Liver (tissue), 9 donors: Measurements from ENCODE around the gene MLN. TPM values are rescaled to one million over a fixed set of nuclear protein-coding genes. Genes with fewer than 3 reads are reported as not detected.
A peak's percentile ranks its signal among the peaks of the same experiment; 100 is the strongest.

Experiments
- DNase-seq: peaks from one replicate; pipeline ENCODE4 v3.0.0-alpha.2; 2017; ENCODE audit warnings: low spot score
- H3K27ac ChIP-seq, 2 donors: one replicate each; pipeline ENCODE4 v1.7.0; 2013; ENCODE audit warnings: inconsistent platforms in 2 of 2, low read length in 2 of 2, control low read depth in 1 of 2, low read depth in 1 of 2, mild to moderate bottlenecking in 1 of 2
- H3K27me3 ChIP-seq, 4 donors: one replicate each; pipeline versions ENCODE4 v1.6.1 to v1.7.0; 2013; ENCODE audit warnings: low read length in 3 of 4, inconsistent platforms in 1 of 4, mild to moderate bottlenecking in 1 of 4, moderate library complexity in 1 of 4; ENCODE audit not compliant: control insufficient read depth in 4 of 4, insufficient read depth in 4 of 4
- H3K36me3 ChIP-seq, 4 donors: one replicate each; pipeline versions ENCODE4 v1.6.1 to v1.7.0; 2013; ENCODE audit warnings: low read length in 3 of 4, mild to moderate bottlenecking in 3 of 4, low read depth in 1 of 4, moderate library complexity in 1 of 4; ENCODE audit not compliant: control insufficient read depth in 4 of 4, insufficient read depth in 3 of 4
- H3K4me1 ChIP-seq, 4 donors: one replicate each; pipeline versions ENCODE4 v1.6.1 to v1.7.0; 2013; ENCODE audit warnings: low read length in 3 of 4, mild to moderate bottlenecking in 3 of 4, moderate library complexity in 1 of 4; ENCODE audit not compliant: control insufficient read depth in 4 of 4, insufficient read depth in 4 of 4
- H3K4me3 ChIP-seq, 3 donors: one replicate each; pipeline versions ENCODE4 v1.6.1 to v1.7.0; 2013; ENCODE audit warnings: low read length in 3 of 3, control low read depth in 1 of 3, low read depth in 1 of 3, mild to moderate bottlenecking in 1 of 3
- H3K9ac ChIP-seq, 2 donors: one replicate each; pipeline ENCODE4 v1.7.0; 2013; ENCODE audit warnings: low read length in 2 of 2, mild to moderate bottlenecking in 2 of 2, moderate library complexity in 2 of 2, control low read depth in 1 of 2, low read depth in 1 of 2
- H3K9me3 ChIP-seq, 4 donors: one replicate each; pipeline versions ENCODE4 v1.6.1 to v1.7.0; 2013; ENCODE audit warnings: low read length in 3 of 4; ENCODE audit not compliant: control insufficient read depth in 4 of 4
- ATF3 ChIP-seq: IDR thresholded peaks from 2 replicates; pipeline ENCODE4 v1.6.1; 2016; ENCODE audit warnings: antibody characterized with exemption
- EGR1 ChIP-seq, 2 donors: IDR thresholded peaks; 2 replicates each; pipeline ENCODE4 v1.6.1; 2016 to 2018; ENCODE audit warnings: antibody characterized with exemption in 2 of 2, low read depth in 2 of 2
- FOXA1 ChIP-seq: IDR thresholded peaks from 2 replicates; pipeline ENCODE4 v1.6.1; 2016; ENCODE audit warnings: antibody characterized with exemption
- FOXA2 ChIP-seq: IDR thresholded peaks from 2 replicates; pipeline ENCODE4 v1.6.1; 2016; ENCODE audit warnings: antibody characterized with exemption
- GABPA ChIP-seq, 2 donors: IDR thresholded peaks in 1 of 2; conservative IDR thresholded peaks in 1 of 2; 2 replicates each; pipeline ENCODE4 v1.6.1; 2016; ENCODE audit warnings: antibody characterized with exemption in 2 of 2, mild to moderate bottlenecking in 1 of 2, moderate library complexity in 1 of 2
- HNF4A ChIP-seq, 2 donors: conservative IDR thresholded peaks; 2 replicates each; pipeline ENCODE4 v1.6.1; 2016; ENCODE audit warnings: antibody characterized with exemption in 2 of 2, mild to moderate bottlenecking in 2 of 2
- HNF4G ChIP-seq: IDR thresholded peaks from 2 replicates; pipeline ENCODE4 v1.6.1; 2016; ENCODE audit warnings: antibody characterized with exemption
- JUND ChIP-seq, 2 donors: IDR thresholded peaks; 2 replicates each; pipeline ENCODE4 v1.6.1; 2016; ENCODE audit warnings: antibody characterized with exemption in 2 of 2
- NR2F2 ChIP-seq: IDR thresholded peaks from 2 replicates; pipeline ENCODE4 v1.6.1; 2016; ENCODE audit warnings: antibody characterized with exemption
- RAD21 ChIP-seq, 2 donors: IDR thresholded peaks; 2 replicates each; pipeline ENCODE4 v1.6.1; 2016; ENCODE audit warnings: antibody characterized with exemption in 2 of 2, mild to moderate bottlenecking in 2 of 2
- RXRA ChIP-seq, 2 donors: IDR thresholded peaks; 2 replicates each; pipeline ENCODE4 v1.6.1; 2017 to 2018; ENCODE audit warnings: antibody characterized with exemption in 2 of 2, mild to moderate bottlenecking in 1 of 2
- SP1 ChIP-seq: IDR thresholded peaks from 2 replicates; pipeline ENCODE4 v1.6.1; 2018; ENCODE audit warnings: antibody characterized with exemption, mild to moderate bottlenecking
- TAF1 ChIP-seq: conservative IDR thresholded peaks from 2 replicates; pipeline ENCODE4 v1.6.1; 2016; ENCODE audit warnings: antibody characterized with exemption, mild to moderate bottlenecking
- YY1 ChIP-seq: IDR thresholded peaks from 2 replicates; pipeline ENCODE4 v1.6.1; 2016; ENCODE audit warnings: antibody characterized with exemption, mild to moderate bottlenecking
- WGBS: extraction: QIAGEN DNeasy Blood & Tissue Kit; methylation state at CpG from one replicate; pipeline ENCODE4 v1.1.7; 2013; 5-methylcytosine and 5-hydroxymethylcytosine counted together
- polyA plus RNA-seq, 2 donors: library from polyadenylated mRNA; stranded (reverse) in 1 of 2; unstranded in 1 of 2; fragments of 200-250 nt in 1 of 2; fragments of >200 nt in 1 of 2; fragmentation: Nextera tagmentation in 1 of 2; extraction: Ambion mirVana in 1 of 2; gene quantifications; one replicate each; pipeline versions ENCODE4 v1.2.1 to v1.2.3, GENCODE V29; 2013 to 2015
- total RNA-seq, 2 donors: library from RNA; depleted of rRNA; stranded (reverse); fragments of >200 nt; gene quantifications; one replicate each; pipeline ENCODE4 v1.2.3, GENCODE V29; 2014
- TF ChIP-seq, protein P1 (sequence below): IDR thresholded peaks from 2 replicates; pipeline ENCODE4 v1.6.1; 2016; ENCODE audit warnings: antibody characterized with exemption
- TF ChIP-seq, protein P2 (sequence below): fragments of 150-350 bp; IDR thresholded peaks from 2 replicates; pipeline ENCODE4 v1.5.1; 2017; ENCODE audit warnings: improper control_type of control experiment, low read depth, low read length; ENCODE audit not compliant: missing input control
- donor health status: healthy.
- donor health status: healthy.
- donor health status: healthy.
- donor health status: healthy.
- donor health status: healthy.

MLN gene
- total and polyA plus RNA-seq, 4 donors: not detected

- TF ChIP-seq, protein P1, sequence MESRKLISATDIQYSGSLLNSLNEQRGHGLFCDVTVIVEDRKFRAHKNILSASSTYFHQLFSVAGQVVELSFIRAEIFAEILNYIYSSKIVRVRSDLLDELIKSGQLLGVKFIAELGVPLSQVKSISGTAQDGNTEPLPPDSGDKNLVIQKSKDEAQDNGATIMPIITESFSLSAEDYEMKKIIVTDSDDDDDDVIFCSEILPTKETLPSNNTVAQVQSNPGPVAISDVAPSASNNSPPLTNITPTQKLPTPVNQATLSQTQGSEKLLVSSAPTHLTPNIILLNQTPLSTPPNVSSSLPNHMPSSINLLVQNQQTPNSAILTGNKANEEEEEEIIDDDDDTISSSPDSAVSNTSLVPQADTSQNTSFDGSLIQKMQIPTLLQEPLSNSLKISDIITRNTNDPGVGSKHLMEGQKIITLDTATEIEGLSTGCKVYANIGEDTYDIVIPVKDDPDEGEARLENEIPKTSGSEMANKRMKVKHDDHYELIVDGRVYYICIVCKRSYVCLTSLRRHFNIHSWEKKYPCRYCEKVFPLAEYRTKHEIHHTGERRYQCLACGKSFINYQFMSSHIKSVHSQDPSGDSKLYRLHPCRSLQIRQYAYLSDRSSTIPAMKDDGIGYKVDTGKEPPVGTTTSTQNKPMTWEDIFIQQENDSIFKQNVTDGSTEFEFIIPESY: no peak
- TF ChIP-seq, protein P2, sequence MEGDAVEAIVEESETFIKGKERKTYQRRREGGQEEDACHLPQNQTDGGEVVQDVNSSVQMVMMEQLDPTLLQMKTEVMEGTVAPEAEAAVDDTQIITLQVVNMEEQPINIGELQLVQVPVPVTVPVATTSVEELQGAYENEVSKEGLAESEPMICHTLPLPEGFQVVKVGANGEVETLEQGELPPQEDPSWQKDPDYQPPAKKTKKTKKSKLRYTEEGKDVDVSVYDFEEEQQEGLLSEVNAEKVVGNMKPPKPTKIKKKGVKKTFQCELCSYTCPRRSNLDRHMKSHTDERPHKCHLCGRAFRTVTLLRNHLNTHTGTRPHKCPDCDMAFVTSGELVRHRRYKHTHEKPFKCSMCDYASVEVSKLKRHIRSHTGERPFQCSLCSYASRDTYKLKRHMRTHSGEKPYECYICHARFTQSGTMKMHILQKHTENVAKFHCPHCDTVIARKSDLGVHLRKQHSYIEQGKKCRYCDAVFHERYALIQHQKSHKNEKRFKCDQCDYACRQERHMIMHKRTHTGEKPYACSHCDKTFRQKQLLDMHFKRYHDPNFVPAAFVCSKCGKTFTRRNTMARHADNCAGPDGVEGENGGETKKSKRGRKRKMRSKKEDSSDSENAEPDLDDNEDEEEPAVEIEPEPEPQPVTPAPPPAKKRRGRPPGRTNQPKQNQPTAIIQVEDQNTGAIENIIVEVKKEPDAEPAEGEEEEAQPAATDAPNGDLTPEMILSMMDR: no peak
- TF ChIP-seq NR2F2 (no peak), HNF4A (conservative IDR thresholded peaks at IDR 0.05) (no peak), RAD21 (IDR thresholded peaks at IDR 0.05) (no peak), YY1 (no peak), SP1 (no peak), JUND (IDR thresholded peaks at IDR 0.05) (no peak), TAF1 (no peak), RXRA (IDR thresholded peaks at IDR 0.05) (no peak), HNF4G (no peak), GABPA (IDR thresholded peaks at IDR 0.05 in 1 of 2, conservative IDR thresholded peaks at IDR 0.05 in 1 of 2) (no peak), FOXA1 (no peak), FOXA2 (no peak)
- Histone ChIP-seq H3K4me1 (peaks cover 8 to 34% (median 23%) of the 10 kb centered on the region in 4 donors), H3K27ac (peak overlapping the region; percentile 30 to 57), H3K27me3 (no peaks in the 10 kb centered on the region), H3K9ac (no peak overlapping the region), H3K36me3 (no peaks in the 10 kb centered on the region), H3K4me3 (no peak overlapping the region), H3K9me3 (no peaks in the 10 kb centered on the region)
- WGBS: 78% methylated on average over 2 of the region's 2 CpGs
- DNase-seq: no peak
Observed at GRCh38 chr6:33761581-33761921, 42.3 kb downstream of the MLN start.

DNA sequence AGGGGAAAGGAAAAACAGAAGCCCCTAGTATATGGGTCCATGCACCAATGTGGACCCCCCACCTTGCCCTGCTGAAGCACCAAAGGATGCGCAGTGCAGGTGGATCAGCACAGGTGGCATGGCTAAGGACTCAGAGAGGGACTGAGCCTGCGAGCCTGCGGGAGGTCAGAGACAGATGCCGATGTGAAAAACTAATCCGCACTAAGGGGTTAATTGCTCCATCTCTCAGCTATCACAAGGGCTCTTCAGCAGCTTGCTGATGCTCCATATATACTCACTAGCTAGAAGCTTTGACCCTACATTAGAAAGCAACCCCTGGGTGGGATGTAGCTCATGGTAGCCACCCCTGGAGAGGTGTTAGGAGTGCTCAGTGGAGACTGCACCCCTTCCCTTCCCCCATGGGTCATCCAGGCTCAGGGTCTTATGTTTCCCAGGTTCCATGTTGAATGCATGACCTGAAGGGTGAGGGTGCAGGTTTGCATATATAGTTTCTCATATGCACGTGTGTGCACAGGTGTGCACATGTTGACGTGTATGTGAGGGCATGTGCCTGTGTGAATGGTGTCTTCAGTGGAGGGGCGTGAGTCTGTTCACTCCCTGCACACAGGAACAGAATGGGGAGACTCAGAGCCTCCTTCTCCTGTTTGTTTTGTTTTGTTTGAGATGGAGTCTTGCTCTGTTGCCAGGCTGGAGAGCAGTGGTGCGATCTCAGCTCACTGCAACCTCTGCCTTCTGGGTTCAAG lies 43.7 kb downstream of the MLN start:
- Histone ChIP-seq H3K27ac (no peak overlapping the region), H3K9ac (no peak overlapping the region), H3K4me3 (no peak overlapping the region), H3K9me3 (no peaks in the 10 kb centered on the region), H3K36me3 (no peaks in the 10 kb centered on the region), H3K27me3 (no peaks in the 10 kb centered on the region), H3K4me1 (peaks cover 8 to 34% (median 23%) of the 10 kb centered on the region in 4 donors)
- WGBS: 88% methylated on average over 9 of the region's 9 CpGs
- TF ChIP-seq EGR1 (IDR thresholded peaks at IDR 0.05; ENCODE audit: low read depth in 2 of 2) (no peak), HNF4A (conservative IDR thresholded peaks at IDR 0.05) (no peak), ATF3 (no peak)
- no peak for DNase-seq
